GM23248 (cell line): ENCODE measurements around the gene PNPLA5.

Experiments used
- EZH2 ChIP-seq: fragments of 200-600 bp; sonication (generic); IDR thresholded peaks from 2 replicates; pipeline ENCODE4 v1.6.1; 2018; ENCODE audit warnings: antibody characterized with exemption, mild to moderate bottlenecking; ENCODE audit not compliant: insufficient read depth, poor library complexity, severe bottlenecking
- EZH2phosphoT487 ChIP-seq: fragments of 200-600 bp; sonication (generic); IDR thresholded peaks from 2 replicates; pipeline ENCODE4 v1.6.1; 2018; ENCODE audit warnings: antibody characterized with exemption, moderate library complexity, mild to moderate bottlenecking, low read depth; ENCODE audit not compliant: insufficient read depth

GRCh38 chr22:43923191-43923590 lies 31.4 kb upstream of the PNPLA5 start:
- TF ChIP-seq EZH2 (no peak), EZH2phosphoT487 (no peak)
